Kidney (tissue), 14 donors: Measurements from ENCODE around the gene OGDH. TPM values are rescaled to one million over a fixed set of nuclear protein-coding genes. Genes with fewer than 3 reads are reported as not detected.

Experiments used
- DNase-seq, 5 donors: peaks; one replicate each; pipeline ENCODE4 v3.0.0-alpha.2; 2013 to 2020
- FAIRE-seq: peaks from 2 replicates; lab custom pipeline; 2012; peaks lifted over from hg19 to GRCh38; lab: Jason Lieb, UNC
- H3K27ac ChIP-seq, 2 donors: one replicate each; pipeline ENCODE4 v1.7.0; 2013; ENCODE audit warnings: low read depth in 2 of 2, low read length in 2 of 2, inconsistent platforms in 1 of 2
- H3K27me3 ChIP-seq: one replicate; pipeline ENCODE4 v1.7.1; 2013; ENCODE audit warnings: low read length, inconsistent platforms; ENCODE audit not compliant: control insufficient read depth, insufficient read depth
- H3K36me3 ChIP-seq, 3 donors: one replicate each; pipeline versions ENCODE4 v1.7.0 to v1.7.1; 2013; ENCODE audit warnings: low read length in 3 of 3, control low read depth in 1 of 3, inconsistent platforms in 1 of 3; ENCODE audit not compliant: insufficient read depth in 3 of 3, control insufficient read depth in 2 of 3
- H3K4me1 ChIP-seq, 3 donors: one replicate each; pipeline versions ENCODE4 v1.7.0 to v1.7.1; 2013; ENCODE audit warnings: low read length in 3 of 3, inconsistent platforms in 1 of 3, low read depth in 1 of 3; ENCODE audit not compliant: control insufficient read depth in 2 of 3, insufficient read depth in 2 of 3
- H3K4me3 ChIP-seq, 3 donors: one replicate each; pipeline versions ENCODE4 v1.7.0 to v1.8.1; 2013; ENCODE audit warnings: low read length in 3 of 3, control low read depth in 1 of 3, inconsistent platforms in 1 of 3
- H3K9ac ChIP-seq, 3 donors: one replicate each; pipeline versions ENCODE4 v1.7.0 to v1.7.1; 2013; ENCODE audit warnings: low read length in 3 of 3, control low read depth in 1 of 3, inconsistent platforms in 1 of 3
- H3K9me3 ChIP-seq, 3 donors: one replicate each; pipeline versions ENCODE4 v1.7.0 to v1.7.1; 2013; ENCODE audit warnings: low read length in 3 of 3, control low read depth in 1 of 3, inconsistent platforms in 1 of 3; ENCODE audit not compliant: control insufficient read depth in 2 of 3, insufficient read depth in 1 of 3
- intact Hi-C: fragments of 100-400 bp; cut with DNase I; formaldehyde crosslinking; loops from one replicate; pipeline ENCODE4 v1.11.1; 2022
- polyA plus RNA-seq: library from polyadenylated mRNA; stranded (reverse); fragments of 350-450 nt; fragmentation: Illumina TruSeq; extraction: RNeasy Lipid Tissue Mini Kit (QIAGEN cat#74804); gene quantifications from one replicate; pipeline ENCODE4 v1.2.3, GENCODE V29; 2014; ENCODE audit warnings: low read depth, low replicate concordance; ENCODE audit not compliant: insufficient read depth
- total RNA-seq: library from RNA; stranded (reverse); fragmentation: NEBNext Ultra II Directional; extraction: Animal tissue kit (Norgen Biotek cat#: 25700); gene quantifications from one replicate; pipeline ENCODE4 v1.2.1, GENCODE V29; 2021
- TF ChIP-seq, protein P1 (sequence below): IDR thresholded peaks from 3 replicates; pipeline ENCODE4 v1.5.1; 2012; ENCODE audit warnings: mild to moderate bottlenecking, moderate library complexity, borderline replicate concordance; ENCODE audit not compliant: insufficient read depth; ENCODE audit errors: extremely low read depth
- donor health status: control.
- donor health status: control.
- donor health status: control.
- donor health status: control.
- donor health status: control.
- donor health status: DM: yes; HTN: yes; CAD: no.
- donor health status: Normal renal cell carcinoma (clear cell type).

The OGDH gene
- total and polyA plus RNA-seq, 2 donors from 2014 or later = 108 to 132 TPM

DNA sequence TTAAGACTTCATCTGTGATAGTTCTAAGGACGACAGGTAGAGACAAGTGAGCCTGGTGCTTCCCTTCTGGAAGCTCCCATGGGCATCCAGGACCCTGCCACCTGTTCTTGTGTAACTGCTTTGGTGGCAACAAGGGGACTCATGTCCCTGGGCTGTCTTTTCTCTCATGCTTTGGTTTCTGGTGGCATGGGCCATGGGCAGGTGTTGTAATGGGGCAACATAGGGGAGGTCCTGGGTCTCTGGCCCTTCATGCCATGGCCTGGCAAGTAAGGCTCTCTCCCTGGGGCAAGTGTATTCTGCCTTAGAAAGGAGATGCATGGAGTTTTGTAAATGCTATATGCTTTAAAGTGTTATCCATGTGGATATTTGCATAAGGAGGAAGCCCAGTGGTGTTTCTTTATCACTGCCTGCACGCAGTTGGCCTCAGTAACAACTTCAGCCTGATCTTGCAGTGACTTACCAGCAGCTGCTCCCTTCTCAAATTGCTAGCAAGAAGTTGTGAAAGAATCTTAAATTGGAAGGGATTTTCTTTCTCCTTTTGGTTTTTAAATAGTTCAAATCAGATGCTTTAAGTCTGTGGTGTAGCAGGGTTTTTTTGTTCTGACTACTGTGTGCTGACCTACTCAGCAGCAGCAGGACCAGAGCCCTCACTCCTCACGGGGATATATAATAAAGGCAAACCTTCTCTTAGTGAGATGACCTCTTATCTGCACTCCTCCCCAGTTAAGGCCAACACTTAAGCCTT lies 39.9 kb downstream of the OGDH start:
- Histone ChIP-seq H3K27ac (no peak overlapping the region), H3K36me3 (peaks cover 5 to 14% (median 13%) of the 10 kb centered on the region in 3 donors), H3K9me3 (no peaks in the 10 kb centered on the region), H3K4me3 (no peak overlapping the region), H3K27me3 (no peaks in the 10 kb centered on the region), H3K9ac (no peak overlapping the region), H3K4me1 (peaks cover 0 to 15% (median 14%) of the 10 kb centered on the region in 3 donors)
- DNase-seq (no peak), FAIRE-seq (no peak)
- TF ChIP-seq, protein P1, sequence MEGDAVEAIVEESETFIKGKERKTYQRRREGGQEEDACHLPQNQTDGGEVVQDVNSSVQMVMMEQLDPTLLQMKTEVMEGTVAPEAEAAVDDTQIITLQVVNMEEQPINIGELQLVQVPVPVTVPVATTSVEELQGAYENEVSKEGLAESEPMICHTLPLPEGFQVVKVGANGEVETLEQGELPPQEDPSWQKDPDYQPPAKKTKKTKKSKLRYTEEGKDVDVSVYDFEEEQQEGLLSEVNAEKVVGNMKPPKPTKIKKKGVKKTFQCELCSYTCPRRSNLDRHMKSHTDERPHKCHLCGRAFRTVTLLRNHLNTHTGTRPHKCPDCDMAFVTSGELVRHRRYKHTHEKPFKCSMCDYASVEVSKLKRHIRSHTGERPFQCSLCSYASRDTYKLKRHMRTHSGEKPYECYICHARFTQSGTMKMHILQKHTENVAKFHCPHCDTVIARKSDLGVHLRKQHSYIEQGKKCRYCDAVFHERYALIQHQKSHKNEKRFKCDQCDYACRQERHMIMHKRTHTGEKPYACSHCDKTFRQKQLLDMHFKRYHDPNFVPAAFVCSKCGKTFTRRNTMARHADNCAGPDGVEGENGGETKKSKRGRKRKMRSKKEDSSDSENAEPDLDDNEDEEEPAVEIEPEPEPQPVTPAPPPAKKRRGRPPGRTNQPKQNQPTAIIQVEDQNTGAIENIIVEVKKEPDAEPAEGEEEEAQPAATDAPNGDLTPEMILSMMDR = no peak
- intact Hi-C loops = no loop called here

DNA sequence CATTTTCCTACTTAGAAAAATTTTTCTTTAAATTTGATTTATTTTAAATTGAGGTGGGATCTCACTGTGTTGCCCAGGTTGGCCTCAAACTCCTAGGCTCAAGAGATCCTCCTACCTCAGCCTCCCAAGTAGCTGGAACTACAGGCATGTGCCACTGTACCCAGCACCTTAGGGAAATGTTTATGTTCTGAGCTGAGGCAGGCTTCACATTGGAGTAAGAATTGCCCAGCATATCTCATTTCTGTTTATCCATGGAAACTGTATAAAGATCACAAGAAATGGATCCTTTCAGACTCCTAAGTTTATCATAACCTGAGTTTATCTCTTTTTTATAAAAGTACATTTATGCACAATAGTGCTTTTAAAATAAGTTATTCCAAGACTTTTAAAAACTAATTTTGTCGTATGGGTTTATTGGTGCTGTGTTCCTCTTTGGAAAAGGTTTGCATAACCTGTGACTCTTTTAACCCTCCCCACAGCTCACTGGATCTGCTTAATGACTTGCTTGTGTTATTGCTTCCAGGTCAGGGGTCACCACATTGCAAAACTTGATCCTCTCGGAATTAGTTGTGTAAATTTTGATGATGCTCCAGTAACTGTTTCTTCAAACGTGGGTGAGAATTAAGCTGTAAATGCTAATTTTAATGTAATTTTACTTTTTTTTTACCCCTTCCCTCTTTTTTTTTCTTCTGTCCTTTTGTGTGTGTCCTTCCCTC lies 40.7 kb downstream of the OGDH start:
- no peak overlapping the region for H3K9ac ChIP-seq
- no peaks in the 10 kb centered on the region for H3K9me3 ChIP-seq
- H3K4me1 ChIP-seq = peaks cover 0 to 15% (median 12%) of the 10 kb centered on the region in 3 donors
- DNase-seq (peak in 3 of 5 donors; percentile 37 to 55 (median 52)), FAIRE-seq (no peak)
- no peaks in the 10 kb centered on the region for H3K27me3 ChIP-seq
- H3K36me3 ChIP-seq = peaks cover 5 to 14% (median 13%) of the 10 kb centered on the region in 3 donors
- H3K4me3 ChIP-seq = no peak overlapping the region
- TF ChIP-seq, protein P1 = no peak
- H3K27ac ChIP-seq = peak overlapping the region in 1 of 2 donors; percentile 41
- intact Hi-C loops = no loop called here

DNA sequence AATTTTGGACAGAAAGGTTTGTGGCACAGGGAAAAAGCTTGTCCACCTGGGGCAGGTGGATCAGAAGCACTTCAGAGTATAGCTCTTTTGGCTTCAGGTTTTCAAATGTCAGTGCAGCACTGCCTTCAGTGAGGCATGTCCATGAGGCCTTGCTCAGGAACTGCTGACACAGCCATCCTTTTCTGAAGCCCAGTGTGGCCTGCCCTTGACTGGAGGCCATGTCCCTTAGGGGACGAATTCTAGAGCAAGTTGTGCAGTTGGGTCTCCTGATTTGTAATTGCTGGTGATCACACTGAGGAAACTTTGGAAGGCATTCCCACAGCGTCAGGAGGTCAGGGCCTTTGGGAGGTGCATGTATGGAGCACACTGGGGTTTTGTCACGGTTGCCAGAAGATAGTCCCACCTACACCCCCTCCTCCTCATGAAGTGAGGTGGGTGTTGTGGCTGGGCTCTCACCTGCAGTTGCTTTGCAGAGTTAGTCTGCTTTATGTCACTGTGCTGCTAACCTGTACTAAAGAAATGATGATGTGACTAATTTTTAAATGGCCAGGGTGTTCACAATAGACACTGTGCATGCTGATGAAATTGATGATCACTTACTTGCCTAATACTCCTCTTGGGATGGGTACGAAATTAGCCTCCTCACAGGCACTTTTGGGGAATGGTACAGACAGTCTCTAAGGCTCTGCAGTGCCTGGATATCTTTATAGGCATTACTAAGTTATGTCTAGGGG lies 41.7 kb downstream of the OGDH start:
- Histone ChIP-seq H3K27ac (peak overlapping the region in 1 of 2 donors; percentile 41), H3K27me3 (no peaks in the 10 kb centered on the region), H3K9ac (no peak overlapping the region), H3K9me3 (no peaks in the 10 kb centered on the region), H3K4me3 (no peak overlapping the region), H3K36me3 (peaks cover 5 to 14% (median 13%) of the 10 kb centered on the region in 3 donors), H3K4me1 (peaks cover 0 to 15% (median 12%) of the 10 kb centered on the region in 3 donors)
- no peak for FAIRE-seq
- DNase-seq = peak in 3 of 5 donors; percentile 31 to 43 (median 36)
- intact Hi-C loops = no loop called here
- TF ChIP-seq, protein P1 = no peak
